NCI-H526 treated with DMSO at 0.1 percent for 48 hours (cell line): ENCODE measurements around the gene TFDP1.

ENCODE experiments used
- DNase-seq: peaks from one replicate; lab custom pipeline; 2025; lab: John Stamatoyannopoulos, UW

TFDP1 gene

DNA sequence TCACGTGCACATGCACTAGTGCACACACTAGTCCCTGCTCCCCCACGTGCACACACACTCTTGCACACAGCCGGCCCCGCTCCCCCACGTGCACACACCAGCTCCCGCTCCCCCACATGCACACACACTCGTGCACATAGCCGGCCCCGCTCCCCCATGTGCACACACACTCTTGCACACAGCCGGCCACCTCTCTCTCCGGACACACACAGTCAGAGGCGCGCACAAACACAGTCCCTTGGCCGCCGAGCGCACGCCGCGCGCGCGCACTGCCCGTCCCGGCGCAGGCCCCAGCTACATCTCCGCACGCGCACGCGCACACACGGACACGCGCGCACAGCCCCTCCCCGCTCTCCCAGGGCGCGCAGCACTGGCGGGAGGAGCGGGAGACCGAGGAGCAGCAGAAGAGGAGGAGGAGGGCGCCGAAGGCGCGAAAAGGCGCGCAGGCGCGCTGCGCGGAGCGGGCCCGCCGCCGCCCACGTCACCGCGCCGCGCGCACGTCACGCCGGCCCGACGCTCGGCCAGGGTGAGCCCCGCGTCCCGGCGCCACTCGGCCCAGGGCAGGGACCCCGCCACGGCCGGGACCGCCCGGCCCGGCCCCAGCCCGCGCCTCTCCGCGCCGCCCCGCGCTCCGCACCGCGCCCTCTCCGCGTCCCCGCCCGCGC is at the start of gene TFDP1:
TSS of gene TFDP1 (plus strand) at position 549 of the 665 bp plus-strand sequence. CDS start 1,085 bp downstream, outside the sequence.
- peak; percentile 91 for DNase-seq

DNA sequence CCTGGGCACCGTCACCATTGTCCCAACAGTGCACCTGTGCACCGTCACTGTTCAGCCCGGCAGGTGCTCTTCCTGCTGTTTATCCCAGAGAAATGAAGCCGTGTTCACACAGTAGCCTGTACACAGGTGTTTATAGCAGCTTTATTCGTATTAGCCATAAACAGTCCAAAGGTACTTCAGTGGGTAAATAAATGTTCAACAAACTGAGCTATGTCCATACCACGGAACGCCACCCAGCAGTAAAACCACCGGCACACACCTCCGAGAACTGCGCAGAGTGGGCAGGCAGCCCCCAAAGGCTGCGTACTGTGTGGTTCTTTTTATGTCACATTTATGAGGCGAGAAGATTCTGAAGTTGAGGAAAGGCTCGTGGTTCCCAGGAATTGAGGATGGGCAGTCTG is 49.2 kb upstream of the TFDP1 start:
- no peak for DNase-seq

GRCh38 chr13:113536461-113537110 is 48.0 kb upstream of the TFDP1 start:
- no peak for DNase-seq

- no peak for DNase-seq
Observed at GRCh38 chr13:113537205-113537604, 47.3 kb upstream of the TFDP1 start.

DNA sequence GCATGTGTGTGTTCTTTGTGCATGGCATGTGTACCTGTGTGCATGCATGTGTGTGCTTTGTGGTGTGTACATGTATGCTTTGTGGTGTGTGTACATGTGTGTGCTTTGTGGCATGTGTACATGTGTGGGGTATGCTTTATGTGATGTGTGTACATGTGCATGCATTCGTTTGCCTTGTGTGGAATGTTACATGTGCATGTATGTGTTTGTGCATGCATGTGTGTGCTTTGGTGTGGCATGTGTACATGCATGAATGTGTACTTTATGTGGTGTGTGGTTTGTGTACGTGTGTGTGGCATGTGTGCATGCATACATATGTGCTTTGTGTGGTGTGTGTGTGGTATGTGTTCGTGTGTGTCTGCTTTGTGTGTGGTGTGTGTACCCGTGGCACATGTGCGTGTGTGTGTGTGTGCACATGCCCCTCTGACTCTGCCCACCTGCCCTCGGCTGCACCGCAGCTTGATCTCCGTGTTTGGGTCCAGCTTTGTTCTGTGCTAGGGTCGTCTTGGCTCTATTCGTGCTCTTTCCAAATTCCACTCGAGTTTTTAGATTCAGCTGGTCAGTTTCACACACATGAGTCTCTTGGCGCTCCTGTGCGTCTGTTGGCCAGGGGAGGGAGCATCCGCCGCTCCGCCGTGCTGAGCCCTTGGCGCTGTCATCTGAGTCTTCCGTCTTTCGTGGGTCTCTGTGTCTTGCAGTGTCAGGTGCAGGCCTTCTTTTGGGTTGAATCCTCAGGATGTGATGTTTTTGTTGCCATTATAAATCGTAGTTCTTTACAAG is 46.5 kb upstream of the TFDP1 start:
- DNase-seq: no peak

DNA sequence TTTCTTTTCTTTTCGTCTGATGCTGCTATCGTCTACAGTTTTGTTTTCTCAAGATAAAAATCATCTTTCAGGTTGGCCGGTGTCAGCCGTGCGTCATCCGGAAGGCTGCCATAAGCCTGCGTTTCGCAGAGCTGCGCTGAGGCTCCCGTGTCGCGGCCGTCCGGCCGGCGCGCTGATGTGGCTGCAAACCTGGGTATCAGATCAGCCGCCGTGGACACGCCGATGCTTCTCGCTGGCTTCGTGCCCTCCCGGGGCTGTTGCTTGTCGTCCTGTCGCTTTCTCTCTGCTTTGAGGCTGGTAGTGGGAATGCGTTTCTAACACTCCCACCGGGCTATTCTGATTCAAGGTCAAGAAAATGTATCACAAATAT is 45.9 kb upstream of the TFDP1 start:
- no peak for DNase-seq

- no peak for DNase-seq
Observed at GRCh38 chr13:113539176-113539575, 45.4 kb upstream of the TFDP1 start.

- no peak for DNase-seq
Observed at GRCh38 chr13:113539822-113540221, 44.7 kb upstream of the TFDP1 start.

- DNase-seq: no peak
Observed at GRCh38 chr13:113540523-113540922, 44.0 kb upstream of the TFDP1 start.

GRCh38 chr13:113542751-113543424 is 41.7 kb upstream of the TFDP1 start:
- DNase-seq: no peak

GRCh38 chr13:113544071-113544891 is 40.3 kb upstream of the TFDP1 start:
- DNase-seq: no peak

- no peak for DNase-seq
Observed at GRCh38 chr13:113544896-113545295, 39.7 kb upstream of the TFDP1 start.

DNA sequence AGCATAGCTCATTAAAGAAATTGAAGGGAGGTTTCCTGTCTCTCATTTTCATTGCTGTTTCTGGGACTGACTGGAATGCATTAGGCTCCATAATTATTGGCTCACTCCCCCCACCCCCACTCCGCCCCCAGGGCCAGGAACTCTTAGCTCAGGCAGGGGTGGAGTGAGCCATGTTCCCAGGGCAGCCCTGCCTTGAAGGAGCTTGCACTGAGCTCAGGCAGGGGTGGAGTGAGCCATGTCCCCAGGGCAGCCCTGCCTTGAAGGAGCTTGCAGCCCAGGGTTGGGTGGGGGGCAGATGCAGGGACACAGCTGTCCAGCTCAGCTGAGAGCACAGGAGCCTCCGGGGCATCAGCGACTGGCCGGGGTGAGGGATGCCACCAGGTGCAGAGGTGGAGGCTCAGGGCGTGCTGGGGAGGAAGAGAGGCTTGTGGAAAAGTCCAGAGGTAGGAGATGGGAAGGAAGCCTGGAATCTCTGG is 39.1 kb upstream of the TFDP1 start:
- DNase-seq: no peak

- DNase-seq: no peak
Observed at GRCh38 chr13:113545931-113546516, 38.5 kb upstream of the TFDP1 start.

DNA sequence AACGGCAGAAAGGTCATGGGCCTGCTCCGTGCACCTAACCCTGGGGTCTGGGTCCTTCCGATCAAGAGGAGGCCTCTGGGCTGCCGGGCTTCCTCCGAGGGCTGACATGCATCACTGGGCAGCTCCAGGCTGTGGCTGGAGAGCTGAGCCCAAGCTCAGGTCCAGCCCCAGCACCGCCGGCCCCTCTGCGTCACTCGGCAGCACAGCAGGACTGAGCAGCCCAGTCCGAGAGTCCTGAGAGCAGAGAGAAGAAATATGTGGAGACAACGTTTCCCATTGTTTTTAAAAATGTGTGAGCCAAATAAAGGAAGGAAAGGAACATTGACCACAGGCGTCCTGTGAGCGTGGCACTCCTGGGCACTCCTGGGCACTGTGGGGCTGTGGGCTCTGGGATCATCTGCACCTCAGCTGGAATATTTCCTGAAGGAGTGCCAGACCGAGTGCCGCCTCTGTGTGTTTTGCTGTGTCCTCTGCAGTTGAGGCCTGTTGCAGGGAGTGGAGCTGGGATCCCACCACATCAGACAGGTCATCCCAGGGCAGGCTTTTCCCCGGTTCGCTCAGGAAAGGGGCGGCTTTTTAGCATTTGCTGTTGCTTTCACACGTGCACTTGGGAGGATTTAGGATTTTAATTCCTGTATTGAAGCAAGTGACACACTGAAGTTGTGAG is 37.8 kb upstream of the TFDP1 start:
- no peak for DNase-seq

- no peak for DNase-seq
Observed at GRCh38 chr13:113547238-113547971, 37.1 kb upstream of the TFDP1 start.

DNA sequence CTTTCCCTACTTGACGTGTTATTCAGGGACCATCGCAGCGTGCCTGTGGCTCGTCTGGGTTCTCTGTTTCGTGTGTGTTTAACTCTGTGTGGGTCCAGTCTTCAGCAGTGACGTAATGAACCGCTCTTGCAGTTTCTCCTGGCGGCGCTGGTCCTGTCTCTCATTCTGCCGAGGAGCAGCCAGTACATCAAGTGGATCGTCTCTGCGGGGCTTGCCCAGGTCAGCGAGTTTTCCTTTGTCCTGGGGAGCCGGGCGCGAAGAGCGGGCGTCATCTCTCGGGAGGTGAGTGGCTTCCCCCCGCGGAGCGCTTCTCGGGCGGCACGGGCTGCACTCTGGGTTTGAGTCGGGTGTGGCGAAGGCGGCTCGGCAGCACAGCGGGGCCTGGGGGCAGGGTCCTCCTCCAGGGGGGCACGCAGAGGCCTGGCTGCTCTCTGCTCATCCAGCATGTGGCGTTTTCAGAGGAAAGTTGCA is 36.3 kb upstream of the TFDP1 start:
- no peak for DNase-seq

DNA sequence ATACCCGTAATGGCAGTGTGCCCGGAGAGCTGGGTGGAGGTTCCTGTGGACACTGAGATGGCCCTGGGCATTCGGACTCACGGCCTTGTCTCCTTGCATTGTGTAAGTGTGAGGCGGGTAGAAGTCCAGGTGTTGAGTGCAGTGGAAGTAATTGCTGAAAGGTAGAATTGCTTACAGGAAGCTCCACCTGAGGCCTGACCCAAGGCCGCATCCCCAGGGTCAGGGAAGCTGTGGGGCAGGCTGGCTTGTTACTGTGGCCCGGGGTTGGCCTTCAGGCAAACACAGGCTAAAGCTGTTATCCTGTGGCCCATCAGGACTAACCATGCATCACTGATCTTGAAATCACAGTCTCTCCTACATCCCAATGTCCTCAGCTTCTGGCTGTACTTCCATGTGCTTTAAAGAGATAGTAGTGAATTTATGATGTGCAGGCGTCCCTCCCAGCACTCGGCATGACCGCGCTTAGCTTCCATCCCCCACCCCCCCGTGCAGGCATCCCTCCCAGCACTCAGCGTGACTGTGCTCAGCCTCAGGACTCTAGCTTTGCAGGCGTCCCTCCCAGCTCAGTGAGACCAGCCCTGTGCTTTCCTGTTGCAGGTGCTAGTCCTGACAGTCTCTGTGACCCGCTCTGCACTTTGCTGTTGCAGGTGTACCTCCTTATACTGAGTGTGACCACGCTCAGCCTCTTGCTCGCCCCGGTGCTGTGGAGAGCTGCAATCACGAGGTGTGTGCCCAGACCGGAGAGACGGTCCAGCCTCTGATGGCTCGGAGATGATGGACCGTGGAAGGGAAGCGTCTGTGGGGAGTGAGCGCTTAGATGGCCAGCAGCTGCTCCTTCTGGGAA is 35.6 kb upstream of the TFDP1 start:
- no peak for DNase-seq

GRCh38 chr13:113550453-113550852 is 34.1 kb upstream of the TFDP1 start:
- no peak for DNase-seq
